Measurements from ENCODE around the gene TCF12. TPM values are rescaled to one million over a fixed set of nuclear protein-coding genes. Genes with fewer than 3 reads are reported as not detected.

The TCF12 gene
- total and polyA plus RNA-seq, 2 of the 8 experiments (the other 6 are each of a cell fraction or from before 2014, with no cell fraction given), result 85.8 to 101 TPM

GRCh38 chr15:56968821-56969220 lies 50.4 kb downstream of the TCF12 start:
- FAIRE-seq (no peak), DNase-seq (ENCODE audit: low read depth in 1 of 2, low spot score in 2 of 2) (no peak)
- no peak overlapping the region for H3K4me3 ChIP-seq (ENCODE audit: extremely low read depth in 1 of 4, insufficient read depth in 2 of 4, low read depth in 3 of 4, low read length in 4 of 4)
- H3K23ac ChIP-seq (ENCODE audit: insufficient read length), result no peak overlapping the region
- H4K8ac ChIP-seq (ENCODE audit: extremely low read depth, insufficient read depth, low read length), result no peak overlapping the region
- no peaks in the 10 kb centered on the region for H3K9me3 ChIP-seq (ENCODE audit: insufficient read depth in 2 of 2, low read depth in 1 of 2, low read length in 1 of 2)
- no peak overlapping the region for H3K18ac ChIP-seq (ENCODE audit: extremely low read depth, low read length)
- H3K27me3 ChIP-seq (replicated peaks in 1 of 4; ENCODE audit: control insufficient read depth in 3 of 4, extremely low read depth in 1 of 4, insufficient read depth in 3 of 4, low read length in 3 of 4), result no peaks in the 10 kb centered on the region
- no peak overlapping the region for H2AK5ac ChIP-seq (ENCODE audit: low read depth, low read length)
- CTCF ChIA-PET (ENCODE audit: partially characterized antibody), result interaction anchor here (0.6 to 1.0 kb wide), 3 partner anchors 26 to 214 kb away, joined by 4 to 7 read pairs (median 4); no protein-coding TSS in a partner anchor
- H3K9ac ChIP-seq (replicated peaks in 1 of 4; ENCODE audit: extremely low read depth in 1 of 4, low read depth in 3 of 4, low read length in 3 of 4), result no peak overlapping the region
- no peaks in the 10 kb centered on the region for H3K79me1 ChIP-seq (ENCODE audit: low read depth, low read length)
- H2BK120ac ChIP-seq (replicated peaks; ENCODE audit: low read depth, low read length), result no peak overlapping the region
- H3K56ac ChIP-seq (replicated peaks; ENCODE audit: insufficient read length, low read depth, low read length), result no peak overlapping the region
- H2BK5ac ChIP-seq (ENCODE audit: low read depth, low read length), result no peak overlapping the region
- TF ChIP-seq SP1 (IDR thresholded peaks at IDR 0.05; ENCODE audit: low read depth, low read length), result no peak
- no peak for TF ChIP-seq POU5F1 (IDR thresholded peaks at IDR 0.05; ENCODE audit: low read depth, low read length)
- TF ChIP-seq BACH1 (IDR thresholded peaks at IDR 0.05; ENCODE audit: low read length), result no peak
- no peak for TF ChIP-seq NRF1 (IDR thresholded peaks at IDR 0.05; ENCODE audit: low read depth, low read length)
- no peak for TF ChIP-seq KDM5A (IDR thresholded peaks at IDR 0.05; ENCODE audit: low read length)
- no peak for TF ChIP-seq MAX (IDR thresholded peaks at IDR 0.05)
- H2AFZ ChIP-seq (ENCODE audit: low read length), result no peak overlapping the region
- no peak overlapping the region for H2BK12ac ChIP-seq (ENCODE audit: low read depth, low read length)
- H2BK20ac ChIP-seq (ENCODE audit: low read length), result no peak overlapping the region
- H3K27ac ChIP-seq (ENCODE audit: low read depth, low read length), result no peak overlapping the region
- H4K5ac ChIP-seq (ENCODE audit: insufficient read length, low read depth, low read length), result no peak overlapping the region
- WGBS, 2 experiments (ENCODE audit: extremely low coverage in 1 of 2, insufficient coverage in 1 of 2, insufficient read length in 1 of 2, insufficient replicate concordance in 2 of 2, low coverage in 1 of 2, low lambda C conversion rate in 2 of 2, missing lambda C conversion rate in 1 of 2), result 89% methylated on average over 1 of the region's 1 CpG; no CpG with 5 or more reads in 1 of the 2 experiments
- no peak overlapping the region for H3K4ac ChIP-seq (replicated peaks; ENCODE audit: insufficient read length, low read depth, low read length)
- POLR2A ChIA-PET (ENCODE audit: partially characterized antibody), result interaction anchor here (0.7 to 2.2 kb wide), 3 partner anchors 8 to 115 kb away, joined by 3 to 7 read pairs (median 5); partner anchors contain the start of gene TCF12
- no peak overlapping the region for H4K91ac ChIP-seq (replicated peaks; ENCODE audit: insufficient read length, low read length)
- peaks cover 3 to 12% of the 10 kb centered on the region in 2 experiments for H4K20me1 ChIP-seq (replicated peaks in 1 of 2; ENCODE audit: control insufficient read depth in 1 of 2, insufficient read depth in 2 of 2, low read length in 2 of 2)
- H3K79me2 ChIP-seq (ENCODE audit: control insufficient read depth in 1 of 2, insufficient read depth in 2 of 2, low read length in 2 of 2), result peaks cover 10 to 96% of the 10 kb centered on the region in 2 experiments
- no peak overlapping the region for H3K14ac ChIP-seq (ENCODE audit: insufficient read length)
- H3K4me2 ChIP-seq (ENCODE audit: insufficient read depth in 1 of 2, low read depth in 2 of 2, low read length in 2 of 2), result no peak overlapping the region
- no peaks in the 10 kb centered on the region for H3K36me3 ChIP-seq (ENCODE audit: control insufficient read depth in 2 of 4, insufficient read depth in 4 of 4, low read length in 3 of 4)
- H2BK15ac ChIP-seq (ENCODE audit: low read length), result no peak overlapping the region
- H3K4me1 ChIP-seq (replicated peaks in 1 of 4; ENCODE audit: control insufficient read depth in 3 of 4, insufficient read depth in 4 of 4, low read length in 3 of 4), result peaks cover 0 to 9% (median 3%) of the 10 kb centered on the region in 4 experiments; a peak in 3 of 7 replicates
- no peaks in the 10 kb centered on the region; the same call in 1 of the 2 replicates for H3K23me2 ChIP-seq (ENCODE audit: low read depth, low read length)
